ENCODE measurements around the gene NBDY.
"Not testable (repeated sequence)": the region's sequence is repeated elsewhere in the genome, so short reads cannot be mapped to it uniquely, and the experiment has no call there.

Gene NBDY, protein sequence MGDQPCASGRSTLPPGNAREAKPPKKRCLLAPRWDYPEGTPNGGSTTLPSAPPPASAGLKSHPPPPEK

DNA sequence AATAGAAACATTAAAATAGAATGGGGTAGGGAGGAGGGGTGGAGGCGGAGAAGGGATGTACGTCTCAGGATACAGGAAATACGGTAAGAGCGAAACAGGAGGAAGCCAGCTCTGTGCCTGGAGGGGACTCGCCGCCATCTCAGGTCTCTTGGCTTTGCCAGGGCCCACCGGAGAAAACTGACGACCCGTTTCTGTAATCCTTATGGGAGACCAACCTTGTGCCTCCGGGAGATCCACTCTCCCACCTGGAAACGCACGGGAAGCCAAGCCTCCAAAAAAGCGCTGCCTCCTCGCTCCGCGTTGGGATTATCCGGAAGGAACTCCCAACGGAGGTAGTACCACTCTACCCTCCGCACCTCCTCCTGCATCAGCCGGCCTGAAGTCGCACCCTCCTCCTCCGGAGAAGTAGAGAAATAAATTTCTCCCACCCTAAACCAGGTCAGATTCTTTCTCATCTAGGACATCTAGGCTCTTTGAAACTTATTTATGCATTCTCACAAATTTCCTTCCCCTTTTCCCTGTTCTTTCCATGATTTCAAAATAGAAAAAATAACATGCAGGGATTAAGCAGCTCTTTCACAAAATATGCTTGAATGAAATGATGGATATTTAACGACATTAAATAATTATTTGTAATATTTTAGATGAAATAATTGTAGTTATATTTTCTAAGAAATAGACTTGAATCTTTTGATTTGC is at the start of gene NBDY:
Gene NBDY, plus strand, starts transcription at position 92 of the 699 bp plus-strand sequence. Its CDS starts 111 bp downstream, at position 203.
- FAIRE-seq (no peak), DNase-seq (ENCODE audit: low spot score) (peak; percentile 31)

DNA sequence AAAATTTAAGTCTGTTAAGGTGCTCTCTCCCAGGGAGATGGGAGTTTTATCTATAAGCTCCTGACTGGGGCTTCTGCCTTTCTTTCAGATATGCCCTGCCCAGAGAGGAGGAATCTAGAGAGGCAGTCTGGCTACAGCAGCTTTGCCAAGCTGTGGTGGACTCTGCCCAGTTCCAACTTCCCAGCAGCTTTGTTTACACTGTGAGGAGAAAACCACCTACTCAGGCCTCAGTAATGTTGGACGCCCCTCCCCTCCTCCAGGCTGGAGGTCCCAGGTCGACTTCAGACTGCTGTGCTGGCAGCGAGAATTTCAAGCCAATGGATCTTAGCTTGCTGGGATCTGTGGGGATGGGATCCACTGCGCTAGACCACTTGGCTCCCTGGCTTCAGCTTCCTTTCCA is 24.5 kb upstream of the NBDY start:
- DNase-seq (ENCODE audit: low spot score); FAIRE-seq: not testable (repeated sequence)

DNA sequence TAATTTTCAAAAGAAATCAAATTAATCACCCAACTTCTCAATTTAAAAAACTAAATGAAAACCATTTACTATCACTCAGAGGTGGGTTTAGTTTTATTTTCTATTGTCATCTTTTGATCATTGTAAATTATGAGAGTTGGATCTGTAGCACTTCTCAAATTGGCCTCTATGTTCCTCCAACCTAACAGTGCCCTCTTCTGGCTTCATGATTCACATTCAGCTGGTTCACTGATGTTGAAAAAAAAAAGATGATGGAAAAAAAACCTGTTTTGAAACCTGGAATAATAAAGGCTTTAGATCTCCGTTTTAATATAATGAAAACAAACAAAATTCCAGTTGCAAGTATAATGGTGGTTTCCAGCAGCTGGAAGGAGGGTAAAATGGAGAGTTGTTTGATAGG is 2.4 kb upstream of the NBDY start:
- DNase-seq (ENCODE audit: low spot score) = peak; percentile 16
- FAIRE-seq = no peak

DNA sequence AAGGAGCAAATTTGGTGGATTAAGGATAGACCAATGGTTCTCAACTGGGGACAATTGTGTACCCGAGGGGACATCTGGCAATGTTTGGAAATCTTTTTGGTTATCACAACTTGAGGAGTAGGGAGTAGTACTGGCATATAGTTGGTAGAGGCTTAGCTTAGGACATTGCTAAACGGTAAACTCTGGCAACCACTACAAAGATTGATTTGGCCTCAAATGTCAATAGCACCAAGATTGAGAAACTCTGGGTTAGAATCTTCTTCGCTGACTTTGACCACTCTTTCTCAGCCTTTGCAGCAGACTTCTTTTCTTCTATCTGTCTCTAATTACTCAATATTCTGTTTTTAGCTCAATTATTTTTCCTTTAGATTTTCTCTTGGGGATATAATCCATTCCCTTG is 1.5 kb upstream of the NBDY start:
- DNase-seq (ENCODE audit: low spot score) = no peak
- no peak for FAIRE-seq

DNA sequence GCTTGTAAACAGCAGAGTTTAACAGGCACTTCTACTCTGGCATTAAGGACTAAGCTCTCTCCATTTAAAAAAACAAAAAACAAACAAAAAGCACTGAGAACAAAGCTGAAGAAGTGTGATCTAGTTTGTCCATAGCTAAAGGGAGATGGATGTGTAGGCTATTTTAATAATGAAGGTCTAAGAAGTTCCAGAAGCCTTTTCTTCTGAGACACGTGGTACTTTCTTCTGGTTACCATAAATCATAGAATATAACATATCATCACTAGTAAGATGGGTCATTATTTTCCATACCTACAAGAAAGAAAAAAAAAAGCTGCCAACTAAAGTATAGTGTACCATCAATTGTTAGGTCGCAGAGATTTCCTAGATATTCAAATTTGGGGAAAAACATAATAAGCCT is 722 bp upstream of the NBDY start:
- FAIRE-seq = no peak

DNA sequence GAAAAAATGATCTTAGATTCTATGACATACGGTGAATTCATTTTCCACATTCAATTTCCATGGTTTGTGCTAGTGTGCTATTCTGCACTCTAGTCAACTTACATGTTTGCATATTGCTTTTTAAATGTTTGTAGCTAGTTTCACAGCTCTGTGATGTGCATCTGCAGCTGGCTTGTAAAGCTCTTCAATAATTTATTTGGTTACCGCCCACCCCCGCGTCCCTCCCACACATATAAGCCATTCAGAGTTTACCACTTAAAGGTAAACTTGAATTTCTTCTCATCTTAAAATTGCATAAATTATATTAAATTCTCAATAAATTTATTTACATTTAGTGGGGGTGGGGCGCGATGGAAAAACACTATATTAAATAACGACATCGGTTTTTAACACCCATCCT is 291 bp upstream of the NBDY start:
- DNase-seq (ENCODE audit: low spot score) (no peak), FAIRE-seq (no peak)

More for the DNA sequence above, 722 bp upstream of the NBDY start:
- no peak for DNase-seq (ENCODE audit: low spot score)

DNA sequence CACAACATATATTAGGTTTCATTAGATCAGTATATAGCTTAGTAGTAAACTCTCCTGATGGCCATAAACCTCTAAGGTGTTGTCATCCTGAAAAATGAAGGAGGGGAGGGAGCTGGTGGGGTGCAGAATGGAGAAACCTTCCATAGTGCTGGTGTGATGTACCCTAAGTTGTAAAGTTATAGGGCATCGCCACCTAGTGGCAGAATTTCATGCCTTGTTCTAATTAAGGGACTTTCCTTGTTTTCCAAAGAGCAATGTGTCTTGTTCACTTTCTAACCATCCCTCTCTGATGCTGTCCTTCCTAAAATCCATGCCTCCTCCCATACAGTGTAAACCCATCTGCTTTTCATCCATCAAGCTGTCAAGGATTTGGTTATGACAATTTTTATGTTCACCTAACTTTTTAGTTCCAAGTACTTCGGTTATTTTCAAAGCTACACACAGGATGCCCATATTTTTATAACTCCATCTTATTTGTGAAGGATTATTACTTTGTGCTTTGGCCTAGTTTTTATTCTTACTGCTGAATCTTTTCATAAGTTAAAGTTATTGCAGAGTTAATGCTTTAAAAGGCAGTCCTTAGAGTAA is 4.5 kb downstream of the NBDY start:
- no peak for FAIRE-seq
- peak; percentile 8 for DNase-seq (ENCODE audit: low spot score)

DNA sequence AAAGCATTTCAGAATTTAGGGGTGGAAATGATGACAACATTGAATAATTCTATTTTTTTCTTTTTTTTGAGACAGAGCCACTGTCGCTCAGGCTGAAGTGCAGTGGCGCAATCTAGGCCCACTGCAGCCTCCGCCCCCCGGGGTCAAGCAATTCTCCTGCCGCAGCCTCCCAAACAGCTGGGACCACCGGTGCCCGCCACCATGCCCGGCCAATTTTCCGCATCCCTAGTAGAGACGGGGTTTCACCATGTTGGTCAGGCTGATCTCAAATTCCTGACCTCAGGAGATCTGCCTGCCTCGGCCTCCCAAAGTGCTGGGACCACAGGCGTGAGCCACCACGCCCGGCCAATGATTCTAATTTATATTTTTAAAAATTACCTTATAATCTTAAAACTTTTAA is 7.2 kb downstream of the NBDY start:
- no peak for DNase-seq (ENCODE audit: low spot score)
- FAIRE-seq = no peak

DNA sequence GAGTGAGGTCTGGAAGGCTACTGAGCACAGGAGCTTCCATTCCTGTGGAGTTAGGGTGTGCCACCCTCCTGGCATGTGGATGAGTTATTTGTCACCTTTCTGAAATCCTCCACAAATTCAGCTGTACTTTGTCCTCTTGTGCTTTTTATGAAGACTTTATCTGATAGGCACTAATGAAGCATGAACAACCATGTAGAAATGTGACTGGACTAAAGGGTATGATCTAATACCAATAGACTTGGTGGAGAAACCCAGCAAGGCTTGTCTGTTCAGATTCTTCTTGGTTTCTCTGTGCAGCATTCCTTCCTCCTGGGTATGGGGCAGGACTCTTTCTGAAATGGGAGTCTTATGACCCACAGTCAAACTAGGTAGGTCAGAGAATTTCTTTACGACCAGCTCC is 9.6 kb downstream of the NBDY start:
- no peak for FAIRE-seq
- no peak for DNase-seq (ENCODE audit: low spot score)

DNA sequence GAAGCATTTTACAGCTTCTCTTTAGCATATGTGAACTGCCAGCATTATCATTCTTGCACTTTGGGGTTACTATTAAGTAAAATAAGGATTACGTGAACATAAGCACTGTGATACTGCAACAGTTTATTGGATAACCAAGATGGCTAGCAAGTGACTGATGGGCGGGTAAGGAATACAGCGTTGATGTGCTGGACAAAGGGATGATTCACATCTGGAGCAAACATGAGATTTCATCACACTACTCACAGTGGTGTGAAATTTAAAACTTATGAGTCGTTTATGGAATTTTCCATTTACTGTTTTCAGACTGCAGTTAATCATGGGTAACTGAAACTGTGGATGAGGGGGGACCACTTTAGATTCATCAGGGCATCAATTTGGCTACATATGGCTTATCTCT is 16.0 kb downstream of the NBDY start:
- DNase-seq (ENCODE audit: low spot score) (no peak), FAIRE-seq (no peak)

DNA sequence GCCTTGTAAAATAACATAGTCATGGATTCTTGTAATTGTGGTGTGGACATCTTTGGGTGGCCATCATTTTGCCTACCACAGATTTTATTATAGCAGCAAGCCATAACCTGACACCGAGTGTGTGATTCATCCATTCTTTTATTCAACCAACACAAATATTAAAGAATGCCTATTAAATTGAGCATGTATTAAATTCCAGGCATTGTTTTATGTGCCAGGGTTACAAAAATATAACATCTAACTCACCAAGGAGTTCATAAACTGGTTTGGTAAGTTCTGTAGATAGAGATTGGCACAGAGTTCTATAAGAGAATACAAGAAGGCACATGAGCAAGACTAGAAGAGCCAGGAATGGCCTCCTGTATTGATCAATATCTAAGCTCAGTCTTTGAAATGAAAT is 18.0 kb downstream of the NBDY start:
- DNase-seq (ENCODE audit: low spot score) = no peak

DNA sequence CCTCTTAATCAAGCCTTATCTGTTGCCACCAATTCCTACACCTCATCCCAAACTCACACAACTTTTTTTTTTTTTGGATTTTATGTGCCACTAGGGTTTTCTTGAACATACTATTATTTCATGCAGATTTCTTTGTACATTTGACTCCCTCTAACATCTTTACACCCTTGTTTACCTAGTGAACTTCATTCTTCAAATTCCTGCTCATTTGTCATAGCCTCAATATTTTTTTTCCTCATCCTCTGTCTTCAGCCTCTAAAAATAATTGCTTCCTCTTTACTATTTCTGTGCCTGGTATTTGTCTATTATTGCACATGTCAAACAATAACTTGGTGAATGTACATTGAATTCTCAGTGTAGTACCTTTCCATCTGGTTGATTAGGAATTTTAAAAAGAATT is 22.0 kb downstream of the NBDY start:
- DNase-seq (ENCODE audit: low spot score) = no peak

More for the DNA sequence above, 18.0 kb downstream of the NBDY start:
- FAIRE-seq = no peak

DNA sequence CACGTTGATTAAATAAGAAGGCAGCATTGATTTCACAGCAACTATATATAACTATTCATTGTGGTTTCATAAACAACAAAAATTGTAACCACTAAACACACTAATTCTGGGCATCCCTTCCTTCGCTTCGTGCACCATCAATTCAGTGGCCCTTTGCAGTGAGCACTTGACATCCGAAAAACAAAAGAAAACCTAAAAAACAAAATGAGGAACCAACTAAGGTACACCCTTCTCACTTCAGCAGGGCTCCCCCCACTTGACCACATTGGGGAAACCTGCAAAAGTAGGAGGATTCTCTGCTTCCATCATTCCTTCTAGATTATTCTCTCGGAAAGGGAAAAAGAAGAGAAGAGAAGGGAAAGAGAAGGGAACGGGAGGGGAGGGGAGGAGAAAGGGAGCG is 28.3 kb downstream of the NBDY start:
- FAIRE-seq (no peak), DNase-seq (ENCODE audit: low spot score) (no peak)

More for the DNA sequence above, 22.0 kb downstream of the NBDY start:
- no peak for FAIRE-seq

DNA sequence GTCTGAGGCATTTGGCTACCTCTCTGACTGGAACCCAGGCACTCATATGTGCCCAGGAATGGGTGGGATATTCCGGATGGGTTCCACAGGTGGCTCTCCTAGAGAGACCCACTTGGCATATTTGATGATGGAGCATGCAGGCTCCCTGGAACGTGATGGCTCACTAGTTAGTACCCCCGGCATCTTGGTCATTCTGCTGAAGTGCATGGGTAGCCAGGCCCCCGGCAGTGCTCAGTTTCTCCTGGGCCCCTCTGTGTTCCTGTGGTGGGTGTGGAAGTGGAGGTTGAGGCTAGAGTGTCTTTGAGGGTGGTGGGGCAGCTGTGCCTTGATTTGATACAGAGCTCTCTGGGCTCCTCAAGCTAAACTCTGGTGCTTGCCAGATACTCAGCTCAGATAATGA is 29.4 kb downstream of the NBDY start:
- FAIRE-seq (no peak), DNase-seq (ENCODE audit: low spot score) (no peak)

DNA sequence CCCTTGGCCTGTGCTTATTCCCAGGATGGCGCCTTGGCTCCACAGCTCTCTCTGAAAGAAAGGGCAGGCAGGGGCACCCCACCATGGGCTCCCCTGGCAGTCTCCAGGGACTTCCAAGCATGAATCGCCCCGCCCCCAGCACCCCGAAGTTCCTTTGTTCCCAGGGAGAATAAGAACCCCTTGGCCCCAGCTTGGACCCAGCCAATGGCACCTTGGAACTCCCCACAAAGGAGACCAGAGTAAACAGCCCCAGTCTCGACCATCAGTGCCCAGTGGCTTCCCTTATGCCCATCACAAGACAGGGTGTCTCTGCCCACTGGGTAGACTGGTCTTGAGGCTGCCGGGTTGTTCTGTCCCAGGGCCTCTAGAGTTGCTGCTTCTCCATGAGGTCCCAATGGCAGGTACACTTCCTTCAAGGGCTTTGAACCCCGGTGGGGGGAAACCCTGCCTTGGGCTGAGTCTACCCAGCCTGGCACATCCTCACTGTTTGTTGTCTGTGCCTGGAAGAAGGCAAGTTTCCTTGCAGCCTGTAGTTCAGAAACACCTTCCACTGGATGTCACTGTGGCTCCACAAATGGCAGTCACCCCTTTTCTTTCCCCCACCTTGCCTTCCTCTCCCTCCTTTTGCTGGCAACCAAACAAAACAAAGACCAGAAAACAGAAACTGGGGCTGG is 30.8 kb downstream of the NBDY start:
- FAIRE-seq = no peak
- DNase-seq (ENCODE audit: low spot score) = no peak

DNA sequence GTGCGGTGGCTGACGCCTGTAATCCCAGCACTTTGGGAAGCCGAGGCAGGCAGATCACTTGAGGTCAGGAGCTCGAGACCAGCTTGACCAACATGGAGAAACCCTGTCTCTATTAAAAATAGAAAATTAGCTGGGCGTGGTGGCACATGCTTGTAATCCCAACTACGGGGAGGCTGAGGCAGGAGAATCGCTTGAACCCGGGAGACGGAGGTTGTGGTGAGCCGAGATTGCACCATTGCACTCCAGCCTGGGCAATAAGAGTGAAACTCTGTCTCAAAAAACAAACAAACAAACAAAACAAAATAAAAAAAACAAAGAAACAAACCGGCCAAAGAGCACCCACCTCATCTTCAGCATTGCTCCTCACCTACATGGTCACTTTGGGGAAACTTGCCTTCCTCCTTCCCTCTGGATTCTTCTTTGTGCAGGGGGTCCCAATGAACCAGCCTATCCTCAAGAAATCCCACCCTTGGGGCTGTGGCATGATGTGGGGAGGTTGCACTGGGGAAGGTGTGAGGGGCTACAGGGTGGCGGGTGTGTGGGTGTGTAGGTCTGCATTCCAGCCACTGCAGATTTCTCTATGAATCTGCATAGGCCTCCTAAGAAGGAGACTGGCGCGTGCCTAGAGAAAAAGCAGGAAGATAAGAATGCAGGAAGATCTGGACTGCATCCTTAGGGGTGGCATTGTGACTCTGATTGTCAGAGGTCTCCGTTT is 31.5 kb downstream of the NBDY start:
- not testable (repeated sequence) for FAIRE-seq; DNase-seq (ENCODE audit: low spot score)

DNA sequence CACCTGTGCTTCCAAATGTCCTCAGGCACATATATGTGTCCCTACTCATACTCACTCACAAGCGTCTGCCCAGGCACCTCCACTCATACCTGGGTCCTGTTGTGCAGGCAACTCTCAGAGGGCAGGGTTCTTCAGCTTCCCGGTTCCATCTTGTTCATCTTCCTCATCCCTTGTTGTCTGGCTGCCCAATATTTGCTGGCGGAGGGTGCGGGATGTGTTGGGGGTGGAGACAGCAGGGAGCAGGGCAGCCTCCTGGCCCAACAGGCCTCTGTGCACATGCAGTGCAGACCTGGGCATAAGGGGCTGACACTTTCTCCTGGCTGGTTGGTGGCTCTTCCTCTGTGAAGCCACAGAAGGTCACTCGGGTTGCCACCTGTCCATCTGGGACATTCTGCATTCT is 32.1 kb downstream of the NBDY start:
- DNase-seq (ENCODE audit: low spot score) (no peak), FAIRE-seq (no peak)

DNA sequence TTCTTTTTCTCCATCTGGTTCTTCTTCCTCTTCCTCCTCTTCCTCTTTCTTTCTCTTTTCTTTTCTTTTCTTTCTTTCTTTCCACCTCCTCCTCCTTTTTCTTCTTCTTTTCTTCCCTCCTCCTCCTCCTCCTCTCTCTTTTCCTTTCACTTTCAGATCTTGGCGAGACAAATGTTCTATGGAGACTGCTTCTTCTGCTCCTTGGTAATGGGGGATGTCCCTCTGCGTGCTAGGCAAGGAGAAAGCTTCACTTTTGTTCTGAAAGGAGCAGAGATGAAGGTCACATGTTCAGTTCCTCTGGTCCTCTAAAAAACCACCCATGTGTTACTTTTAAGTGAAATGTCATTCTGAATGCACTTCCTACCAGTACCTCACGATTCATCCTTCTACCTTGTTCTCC is 33.2 kb downstream of the NBDY start:
- no peak for DNase-seq (ENCODE audit: low spot score)
- FAIRE-seq = no peak

DNA sequence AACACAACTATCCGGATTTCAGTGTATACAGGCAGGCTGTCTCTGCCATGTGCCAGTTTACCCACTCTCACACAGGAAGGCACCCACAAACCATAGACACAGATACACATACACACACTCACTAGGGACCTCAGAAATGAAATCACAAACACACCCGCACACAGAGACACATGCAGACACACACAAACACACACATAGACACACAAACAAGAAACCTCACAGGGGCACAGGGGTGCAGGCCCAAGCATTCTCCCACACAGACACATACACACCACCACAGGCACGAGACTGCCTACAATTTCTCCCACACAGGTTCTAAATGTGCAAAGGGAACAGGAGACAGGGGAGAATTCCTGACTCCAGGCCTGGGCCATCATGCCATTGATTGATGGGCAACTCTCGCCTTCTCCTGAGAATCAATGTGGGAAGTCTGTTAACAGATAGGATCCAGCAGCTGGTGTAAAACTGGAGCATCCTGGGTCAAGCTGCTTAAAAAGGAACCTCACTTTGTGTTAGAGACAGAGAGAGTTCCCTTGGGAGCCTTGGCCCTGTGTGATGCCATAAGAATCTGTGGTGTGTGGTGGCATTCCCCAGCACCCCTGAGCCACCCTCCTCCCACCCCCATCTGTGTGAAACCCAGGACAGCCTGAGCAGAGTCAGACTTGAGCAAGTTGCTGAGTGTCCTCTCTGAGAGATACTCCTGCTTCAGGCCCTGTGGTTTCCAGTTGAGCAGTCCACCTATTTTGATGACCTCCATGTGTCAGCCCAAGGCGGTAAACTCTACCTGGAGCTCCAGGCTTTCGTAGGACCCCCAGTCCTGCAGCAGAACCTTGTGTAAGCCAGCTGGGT is 33.9 kb downstream of the NBDY start:
- no peak for FAIRE-seq
- no peak for DNase-seq (ENCODE audit: low spot score)

DNA sequence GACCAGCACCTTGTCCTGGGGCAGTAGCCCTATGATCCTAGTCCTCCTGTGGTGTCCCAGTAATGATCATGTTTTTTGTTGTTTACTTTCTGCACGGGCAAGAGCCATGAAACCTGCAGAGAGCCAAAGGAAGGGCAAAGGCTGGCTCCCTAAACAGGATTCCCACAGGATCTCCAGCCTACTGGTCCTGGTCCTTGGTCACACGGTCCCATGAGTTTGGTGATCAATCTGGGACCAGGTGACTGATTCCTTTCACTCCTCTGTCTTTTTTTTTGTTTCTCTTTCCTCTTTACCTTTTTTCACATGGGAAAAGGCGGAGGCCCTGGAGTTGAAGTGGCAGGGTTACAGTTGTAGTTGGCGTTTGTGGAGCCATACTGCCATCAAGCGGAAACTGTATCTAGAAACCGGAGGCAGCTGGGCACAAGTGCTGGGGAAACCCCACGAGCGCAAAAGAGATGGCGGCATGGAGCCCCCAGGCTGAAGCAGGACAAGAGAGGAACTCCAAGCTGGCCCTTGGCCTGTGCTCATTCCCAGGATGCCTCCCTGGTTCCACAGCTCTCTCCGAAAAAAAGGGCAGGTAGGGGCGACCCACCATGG is 34.6 kb downstream of the NBDY start:
- no peak for DNase-seq (ENCODE audit: low spot score)
- no peak for FAIRE-seq

All from urothelium cell line (cell line).